Breast epithelium (tissue), 3 donors: Measurements from ENCODE around the gene MROH2A.

Experiments
- POLR2AphosphoS5 ChIP-seq, 3 donors: sonication (generic); formaldehyde crosslinking; IDR thresholded peaks; one replicate each; pipeline ENCODE4 v1.6.1; 2017; ENCODE audit warnings: antibody characterized with exemption in 3 of 3
- TF ChIP-seq, protein P1 (sequence below), 3 donors: fragments of 450-650 bp; IDR thresholded peaks; one replicate each; pipeline ENCODE4 v1.5.1; 2016 to 2017; ENCODE audit warnings: antibody characterized with exemption in 3 of 3, mild to moderate bottlenecking in 3 of 3, moderate library complexity in 3 of 3

- TF ChIP-seq, protein P1, sequence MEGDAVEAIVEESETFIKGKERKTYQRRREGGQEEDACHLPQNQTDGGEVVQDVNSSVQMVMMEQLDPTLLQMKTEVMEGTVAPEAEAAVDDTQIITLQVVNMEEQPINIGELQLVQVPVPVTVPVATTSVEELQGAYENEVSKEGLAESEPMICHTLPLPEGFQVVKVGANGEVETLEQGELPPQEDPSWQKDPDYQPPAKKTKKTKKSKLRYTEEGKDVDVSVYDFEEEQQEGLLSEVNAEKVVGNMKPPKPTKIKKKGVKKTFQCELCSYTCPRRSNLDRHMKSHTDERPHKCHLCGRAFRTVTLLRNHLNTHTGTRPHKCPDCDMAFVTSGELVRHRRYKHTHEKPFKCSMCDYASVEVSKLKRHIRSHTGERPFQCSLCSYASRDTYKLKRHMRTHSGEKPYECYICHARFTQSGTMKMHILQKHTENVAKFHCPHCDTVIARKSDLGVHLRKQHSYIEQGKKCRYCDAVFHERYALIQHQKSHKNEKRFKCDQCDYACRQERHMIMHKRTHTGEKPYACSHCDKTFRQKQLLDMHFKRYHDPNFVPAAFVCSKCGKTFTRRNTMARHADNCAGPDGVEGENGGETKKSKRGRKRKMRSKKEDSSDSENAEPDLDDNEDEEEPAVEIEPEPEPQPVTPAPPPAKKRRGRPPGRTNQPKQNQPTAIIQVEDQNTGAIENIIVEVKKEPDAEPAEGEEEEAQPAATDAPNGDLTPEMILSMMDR (IDR thresholded peaks at IDR 0.05): no peak
- TF ChIP-seq POLR2AphosphoS5 (IDR thresholded peaks at IDR 0.05): no peak
These were observed 30.9 kb upstream of the MROH2A start for GRCh38 chr2:233747283-233747544.
